Body of pancreas (tissue), 4 donors: ENCODE data around the gene NUDT14.

Source experiments
- CTCF ChIP-seq, 7 experiments: fragments of 450-650 bp in 4 of 7; fragments of 200-600 bp in 3 of 7; sonication (generic) in 3 of 7; IDR thresholded peaks; one replicate each; pipeline ENCODE4 v1.5.1; 2016 to 2019; ENCODE audit warnings: antibody characterized with exemption in 7 of 7
- POLR2A ChIP-seq, 3 donors: fragments of 450-650 bp; IDR thresholded peaks; one replicate each; pipeline ENCODE4 v1.6.1; 2016; ENCODE audit warnings: antibody characterized with exemption in 3 of 3, mild to moderate bottlenecking in 2 of 3

- no peak for TF ChIP-seq POLR2A (IDR thresholded peaks at IDR 0.05)
- no peak for TF ChIP-seq CTCF (IDR thresholded peaks at IDR 0.05)
Observed at GRCh38 chr14:105227346-105227745, 46.2 kb upstream of the NUDT14 start.
